ENCODE results near the gene HAUS5. TPM values are rescaled to one million over a fixed set of nuclear protein-coding genes. Genes with fewer than 3 reads are reported as not detected.

The HAUS5 gene
- total and polyA plus RNA-seq, 10 of the 15 experiments (the other 5 are each of a cell fraction or from before 2014, with no cell fraction given), result 3.1 to 32.6 (median 17.6) TPM

- BruUV-seq (replicated peaks), result no TSS peak
- Histone ChIP-seq H3K9me3 (replicated peaks; ENCODE audit: control insufficient read depth, insufficient read depth, low read length) (no peaks in the 10 kb centered on the region), H3K4me3 (no peak overlapping the region), H3K4me1 (ENCODE audit: control insufficient read depth, insufficient read depth, low read length) (peaks cover 30% of the 10 kb centered on the region), H4K20me1 (ENCODE audit: control insufficient read depth, insufficient read depth) (no peaks in the 10 kb centered on the region; the same call in 1 of the 2 replicates), H2AFZ (ENCODE audit: control insufficient read depth, low read depth, low read length) (no peak overlapping the region), H3K9ac (ENCODE audit: control insufficient read depth, insufficient read depth, low read length) (no peak overlapping the region), H3K79me2 (ENCODE audit: control insufficient read depth, insufficient read depth, low read length) (peaks cover 25% of the 10 kb centered on the region), H3K27me3 (replicated peaks in 1 of 2; ENCODE audit: control insufficient read depth in 2 of 2, insufficient read depth in 2 of 2, low read length in 1 of 2) (no peaks in the 10 kb centered on the region), H3K27ac (ENCODE audit: control insufficient read depth, insufficient read depth) (no peak overlapping the region), H3K36me3 (ENCODE audit: control insufficient read depth in 2 of 2, insufficient read depth in 2 of 2, low read length in 1 of 2) (no peaks in the 10 kb centered on the region; a peak in 2 of 4 replicates), H3K4me2 (ENCODE audit: control insufficient read depth, insufficient read depth) (no peak overlapping the region)
- intact Hi-C loops (cut with micrococcal nuclease; ENCODE audit: unreplicated experiment), result no loop called here
- ChIA-PET CTCF (interaction anchor here (0.9 kb wide), 1 partner anchor 98 kb away, joined by 3 read pairs; no protein-coding TSS in a partner anchor), RAD21 (ENCODE audit: unreplicated experiment) (interaction anchor here (1.2 kb wide), 1 partner anchor 28 kb away, joined by 3 read pairs; no protein-coding TSS in a partner anchor), POLR2A (interaction anchor here (3.5 kb wide), 1 partner anchor 34 kb away, joined by 30 read pairs; the partner anchor contains the start of gene HAUS5), SMC1A (ENCODE audit: uncharacterized antibody, unreplicated experiment) (interaction anchor here (1.4 to 1.9 kb wide), 2 partner anchors 9 to 97 kb away, joined by 5 to 10 read pairs; no protein-coding TSS in a partner anchor)
- 64% methylated on average over 7 of the region's 7 CpGs for WGBS (ENCODE audit: insufficient coverage, insufficient replicate concordance, low lambda C conversion rate, missing lambda C conversion rate)
- TF ChIP-seq MEF2B (IDR thresholded peaks at IDR 0.05; ENCODE audit: partially characterized antibody, poor library complexity, severe bottlenecking) (no peak), POU2F2 (IDR thresholded peaks at IDR 0.05; ENCODE audit: borderline replicate concordance, low read depth, low read length) (no peak), MTA2 (IDR thresholded peaks at IDR 0.05; ENCODE audit: low read depth) (no peak), ZNF592 (IDR thresholded peaks at IDR 0.05) (no peak), LARP7 (IDR thresholded peaks at IDR 0.05) (no peak), IRF5 (IDR thresholded peaks at IDR 0.05; ENCODE audit: borderline replicate concordance) (no peak), FOXK2 (IDR thresholded peaks at IDR 0.05) (no peak), POLR2A (IDR thresholded peaks at IDR 0.05; ENCODE audit: low read depth, low read length) (no peak), CHD1 (IDR thresholded peaks at IDR 0.05; ENCODE audit: low read depth, low read length) (no peak), BMI1 (IDR thresholded peaks at IDR 0.05; ENCODE audit: borderline replicate concordance) (no peak), SREBF2 (IDR thresholded peaks at IDR 0.05; ENCODE audit: low read length) (no peak), KLF5 (IDR thresholded peaks at IDR 0.05; ENCODE audit: partially characterized antibody) (no peak), SREBF1 (IDR thresholded peaks at IDR 0.05; ENCODE audit: low read length) (no peak), PKNOX1 (IDR thresholded peaks at IDR 0.05) (no peak), CBX3 (IDR thresholded peaks at IDR 0.05; ENCODE audit: borderline replicate concordance, low read depth) (no peak), MLLT1 (IDR thresholded peaks at IDR 0.05) (no peak), NR2C1 (IDR thresholded peaks at IDR 0.05) (no peak)
- no peak for FAIRE-seq
- in situ Hi-C loops (cut with MboI), result no loop called here
- no peak for ATAC-seq
- no peak for DNase-seq (ENCODE audit: low read depth, low spot score)
Observed at GRCh38 chr19:35645680-35646511, 33.4 kb downstream of the HAUS5 start.
